ENCODE measurements around the gene ASIP.

GRCh38 chr20:34281177-34281576, 40.0 kb downstream of the ASIP start:
- TF ChIP-seq, protein P1, sequence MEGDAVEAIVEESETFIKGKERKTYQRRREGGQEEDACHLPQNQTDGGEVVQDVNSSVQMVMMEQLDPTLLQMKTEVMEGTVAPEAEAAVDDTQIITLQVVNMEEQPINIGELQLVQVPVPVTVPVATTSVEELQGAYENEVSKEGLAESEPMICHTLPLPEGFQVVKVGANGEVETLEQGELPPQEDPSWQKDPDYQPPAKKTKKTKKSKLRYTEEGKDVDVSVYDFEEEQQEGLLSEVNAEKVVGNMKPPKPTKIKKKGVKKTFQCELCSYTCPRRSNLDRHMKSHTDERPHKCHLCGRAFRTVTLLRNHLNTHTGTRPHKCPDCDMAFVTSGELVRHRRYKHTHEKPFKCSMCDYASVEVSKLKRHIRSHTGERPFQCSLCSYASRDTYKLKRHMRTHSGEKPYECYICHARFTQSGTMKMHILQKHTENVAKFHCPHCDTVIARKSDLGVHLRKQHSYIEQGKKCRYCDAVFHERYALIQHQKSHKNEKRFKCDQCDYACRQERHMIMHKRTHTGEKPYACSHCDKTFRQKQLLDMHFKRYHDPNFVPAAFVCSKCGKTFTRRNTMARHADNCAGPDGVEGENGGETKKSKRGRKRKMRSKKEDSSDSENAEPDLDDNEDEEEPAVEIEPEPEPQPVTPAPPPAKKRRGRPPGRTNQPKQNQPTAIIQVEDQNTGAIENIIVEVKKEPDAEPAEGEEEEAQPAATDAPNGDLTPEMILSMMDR (IDR thresholded peaks at IDR 0.05) = no peak
- TF ChIP-seq POLR2A (IDR thresholded peaks at IDR 0.05) = no peak

Measured in right lobe of liver (tissue), 4 donors.